ENCODE measurements around the gene AIFM2. TPM values are rescaled to one million over a fixed set of nuclear protein-coding genes. Genes with fewer than 3 reads are reported as not detected.

AIFM2 gene
- total RNA-seq, 4 donors from 2014 or later = 6.3 to 8.2 (median 7.0) TPM

- TF ChIP-seq POLR2A (IDR thresholded peaks at IDR 0.05) (no peak), CTCF (IDR thresholded peaks at IDR 0.05) (no peak)
- WGBS, 2 donors = 79 to 84% methylated on average over 2 of the region's 2 CpGs
- DNase-seq (ENCODE audit: low spot score in 2 of 2) = no peak
- H3K4me3 ChIP-seq (ENCODE audit: low read depth, poor library complexity, severe bottlenecking) = no peak overlapping the region
- intact Hi-C loops (cut with DNase I; ENCODE audit: low total_unique reads) = no loop called here
Measured at GRCh38 chr10:70074165-70074564, 58.5 kb downstream of the AIFM2 start.

- TF ChIP-seq POLR2A (IDR thresholded peaks at IDR 0.05) (no peak), CTCF (IDR thresholded peaks at IDR 0.05) (no peak)
- intact Hi-C loops (cut with DNase I; ENCODE audit: low total_unique reads) = no loop called here
- no peak overlapping the region for H3K4me3 ChIP-seq (ENCODE audit: low read depth, poor library complexity, severe bottlenecking)
- no peak for DNase-seq (ENCODE audit: low spot score in 2 of 2)
- WGBS, 2 donors = 88 to 96% methylated on average over 11 of the region's 11 CpGs
Measured at GRCh38 chr10:70070834-70071233, 61.8 kb downstream of the AIFM2 start.

GRCh38 chr10:70069346-70069745, 63.3 kb downstream of the AIFM2 start:
- no peak for DNase-seq (ENCODE audit: low spot score in 2 of 2)
- intact Hi-C loops (cut with DNase I; ENCODE audit: low total_unique reads) = no loop called here
- TF ChIP-seq CTCF (IDR thresholded peaks at IDR 0.05) = no peak
- TF ChIP-seq POLR2A (IDR thresholded peaks at IDR 0.05) = no peak
- H3K4me3 ChIP-seq (ENCODE audit: low read depth, poor library complexity, severe bottlenecking) = no peak overlapping the region
- WGBS, 2 donors = 87 to 91% methylated on average over 5 of the region's 5 CpGs

- TF ChIP-seq CTCF (IDR thresholded peaks at IDR 0.05) = no peak
- TF ChIP-seq POLR2A (IDR thresholded peaks at IDR 0.05) = no peak
- 91 to 94% methylated on average over 10 of the region's 10 CpGs for WGBS, 2 donors
- H3K4me3 ChIP-seq (ENCODE audit: low read depth, poor library complexity, severe bottlenecking) = no peak overlapping the region
- no peak for DNase-seq (ENCODE audit: low spot score in 2 of 2)
- intact Hi-C loops (cut with DNase I; ENCODE audit: low total_unique reads) = no loop called here
Measured at GRCh38 chr10:70068925-70069324, 63.7 kb downstream of the AIFM2 start.

- DNase-seq (ENCODE audit: low spot score in 2 of 2) = no peak
- H3K4me3 ChIP-seq (ENCODE audit: low read depth, poor library complexity, severe bottlenecking) = no peak overlapping the region
- intact Hi-C loops (cut with DNase I; ENCODE audit: low total_unique reads) = no loop called here
- TF ChIP-seq CTCF (IDR thresholded peaks at IDR 0.05) (no peak), POLR2A (IDR thresholded peaks at IDR 0.05) (no peak)
- WGBS, 2 donors = 92 to 94% methylated on average over 2 of the region's 2 CpGs
Measured at GRCh38 chr10:70067586-70067985, 65.0 kb downstream of the AIFM2 start.

GRCh38 chr10:70066190-70066589, 66.4 kb downstream of the AIFM2 start:
- H3K4me3 ChIP-seq (ENCODE audit: low read depth, poor library complexity, severe bottlenecking) = no peak overlapping the region
- TF ChIP-seq CTCF (IDR thresholded peaks at IDR 0.05) (no peak), POLR2A (IDR thresholded peaks at IDR 0.05) (no peak)
- intact Hi-C loops (cut with DNase I; ENCODE audit: low total_unique reads) = no loop called here
- no peak for DNase-seq (ENCODE audit: low spot score in 2 of 2)
- WGBS, 2 donors = 92 to 93% methylated on average over 3 of the region's 3 CpGs

Measured in lower leg skin (tissue), 4 donors.